Ramos (cell line): ENCODE measurements around the gene ZMIZ1.
"Not testable (repeated sequence)": the region's sequence is repeated elsewhere in the genome, so short reads cannot be mapped to it uniquely, and the experiment has no call there.

ENCODE experiments used
- in situ Hi-C: fragments of 300-500 bp; cut with MboI; formaldehyde crosslinking; loops from one replicate; pipeline ENCODE4 v1.14.3; 2022; ENCODE audit warnings: low sequenced_read_pairs; ENCODE audit not compliant: unreplicated experiment

ZMIZ1 gene

DNA sequence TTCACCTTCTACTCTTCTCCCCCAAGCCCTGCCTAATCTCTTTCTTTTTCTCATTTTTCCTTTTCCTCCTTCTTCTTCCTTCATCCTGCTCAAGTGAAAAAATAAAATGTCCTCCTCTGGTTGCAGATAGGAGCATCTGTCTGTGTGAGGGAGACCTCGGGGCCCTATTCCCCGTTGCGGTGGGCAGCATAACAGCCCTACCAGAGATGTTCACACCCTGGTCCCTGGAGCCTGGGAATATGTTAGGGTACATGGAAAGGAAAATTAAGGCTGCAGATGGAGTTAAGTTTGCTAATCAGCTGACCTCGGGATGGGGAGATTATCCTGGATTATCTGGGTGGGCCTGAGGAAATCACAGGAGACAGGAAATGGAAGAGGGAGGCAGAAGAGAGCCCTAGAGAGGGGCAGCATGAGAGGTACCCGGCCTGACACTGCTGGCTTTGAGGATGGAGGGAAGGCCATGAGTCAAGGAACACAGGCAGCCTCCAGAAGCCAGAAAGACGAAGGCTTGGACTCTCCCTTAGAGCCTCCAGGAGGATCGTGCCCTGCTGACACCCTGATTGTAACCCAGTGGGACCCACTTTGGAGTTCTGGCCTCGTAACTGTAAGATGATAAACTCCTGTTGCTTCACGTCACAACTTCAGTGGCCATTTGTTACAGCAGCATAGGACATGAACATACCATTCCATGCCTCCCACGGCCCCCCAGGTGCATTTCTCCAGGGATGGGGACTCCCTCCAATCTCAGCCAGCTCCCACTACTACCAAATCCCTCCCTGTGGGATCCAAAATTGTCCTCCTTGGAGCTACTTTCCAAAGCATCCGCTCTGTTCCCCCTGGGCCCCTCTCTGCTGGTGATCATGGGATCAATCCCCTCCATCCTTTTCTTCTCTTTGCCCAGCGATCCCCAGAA is 39.0 kb upstream of the ZMIZ1 start:
- in situ Hi-C loops = no loop called here

DNA sequence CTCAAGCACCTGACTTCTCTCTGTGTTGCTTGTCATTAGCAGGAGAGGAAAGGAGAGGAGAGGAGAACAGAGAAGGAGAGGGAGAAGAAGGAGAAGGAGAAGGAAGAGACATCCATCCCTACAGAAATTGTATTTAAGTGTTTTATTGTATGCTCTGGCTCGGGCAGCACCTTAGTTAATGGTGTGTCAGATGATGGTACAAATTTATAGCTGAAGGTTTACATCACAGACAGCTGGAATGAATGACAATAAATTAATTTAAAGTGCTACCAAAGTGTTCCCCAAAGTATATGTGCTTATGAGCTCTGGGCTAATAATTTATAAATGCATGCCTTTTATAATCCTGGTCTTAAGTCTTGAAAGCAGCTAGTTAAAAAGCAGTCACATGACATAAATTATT is 38.1 kb upstream of the ZMIZ1 start:
- in situ Hi-C loops = no loop called here

DNA sequence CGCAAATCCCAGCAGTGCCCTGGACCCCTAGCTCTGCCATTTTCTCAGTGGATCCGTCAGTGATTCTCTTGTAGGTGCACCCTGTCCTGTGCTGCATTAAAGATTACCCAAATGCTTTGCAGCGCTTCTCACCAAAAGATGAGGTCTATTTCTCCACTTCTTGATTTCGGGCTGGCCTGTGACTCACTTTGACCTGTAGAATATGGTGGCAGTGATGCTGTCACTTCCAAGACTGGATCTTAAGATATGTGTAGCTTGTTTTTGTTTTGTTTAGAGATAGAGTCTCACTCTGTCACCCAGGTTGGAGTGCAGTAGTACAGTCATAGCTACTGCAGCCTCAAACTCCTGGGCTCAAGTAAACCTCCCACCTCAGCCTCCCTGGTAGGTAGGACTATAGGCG is 37.0 kb upstream of the ZMIZ1 start:
- in situ Hi-C loops = no loop called here

DNA sequence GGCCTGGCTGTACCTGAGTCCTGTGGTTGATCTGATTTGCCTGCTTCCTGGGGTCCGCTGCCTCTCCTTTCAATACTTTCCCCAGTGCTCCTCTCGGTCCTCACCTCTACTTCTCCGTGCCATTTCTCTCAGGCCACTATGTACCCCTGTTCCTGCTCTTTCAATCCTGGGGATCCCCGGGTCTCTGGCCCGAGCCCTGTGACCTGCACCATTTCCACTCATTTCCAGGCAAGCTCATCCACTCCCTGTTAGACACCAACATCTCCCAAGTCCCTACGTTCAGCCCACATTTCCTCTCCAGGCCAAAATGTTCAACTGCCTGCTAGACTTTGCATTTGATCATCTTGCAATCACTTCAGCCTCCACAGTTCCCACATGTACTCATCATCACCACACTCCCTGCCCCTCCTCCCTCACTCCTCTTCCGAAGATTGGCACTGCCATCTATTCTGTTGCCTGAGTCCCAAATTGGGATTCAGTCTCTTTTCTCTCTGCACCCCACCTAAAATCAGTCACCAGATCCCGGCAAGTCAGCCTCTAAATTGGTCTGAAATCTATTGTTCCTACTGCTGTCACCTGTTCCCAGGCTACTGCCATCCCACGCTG is 34.4 kb upstream of the ZMIZ1 start:
- in situ Hi-C loops = no loop called here

DNA sequence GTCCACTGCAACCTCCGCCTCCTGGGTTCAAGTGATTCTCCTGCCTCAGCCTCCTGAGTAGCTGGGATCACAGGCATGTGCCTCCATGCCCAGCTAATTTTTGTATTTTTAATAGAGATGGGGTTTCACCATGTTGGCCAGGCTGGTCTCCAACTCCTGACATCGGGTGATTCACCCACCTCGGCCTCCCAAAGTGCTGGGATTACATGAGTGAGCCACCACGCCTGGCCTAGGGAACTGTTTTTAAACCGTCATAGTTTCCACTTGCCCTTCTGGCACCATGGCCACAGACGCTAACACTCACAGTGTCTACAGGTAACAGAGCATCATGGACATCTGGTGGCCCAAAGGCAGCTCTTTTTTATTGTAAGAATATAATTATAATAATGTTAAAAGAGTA is 32.4 kb upstream of the ZMIZ1 start:
- in situ Hi-C loops = not testable (repeated sequence)

DNA sequence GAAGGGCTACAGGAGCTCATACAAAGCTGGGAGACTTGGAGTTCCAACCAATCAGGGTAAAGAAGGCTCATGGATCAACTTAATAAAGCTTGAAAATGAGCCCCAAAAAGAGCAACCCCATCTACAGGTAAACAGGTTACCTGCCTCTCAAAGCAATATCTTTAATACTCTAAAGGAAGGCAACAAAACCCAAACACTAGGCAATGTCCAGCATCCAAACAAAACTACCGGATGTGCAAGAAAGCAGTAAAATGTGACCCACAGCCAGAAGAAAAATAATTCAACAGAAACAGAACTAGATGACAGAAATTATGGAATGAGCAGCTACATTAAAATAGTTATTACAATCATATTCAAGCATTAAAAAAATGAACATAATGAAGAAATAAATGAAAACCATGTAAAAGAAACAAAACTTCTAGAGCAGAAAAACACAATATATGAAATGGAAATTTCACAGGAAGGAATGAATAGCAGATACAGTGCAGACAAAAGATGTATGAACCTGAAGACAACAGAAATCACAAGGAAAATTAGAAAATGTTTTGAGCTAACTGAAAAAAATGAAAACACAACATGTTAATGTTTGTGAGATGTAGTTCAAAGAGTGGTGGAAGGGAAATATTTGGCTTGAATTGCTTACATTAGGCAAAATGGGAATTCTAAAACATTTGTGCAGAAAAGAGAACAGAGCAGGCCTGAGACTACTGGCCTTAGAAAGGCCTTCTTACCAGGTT is 30.5 kb upstream of the ZMIZ1 start:
- in situ Hi-C loops = no loop called here

DNA sequence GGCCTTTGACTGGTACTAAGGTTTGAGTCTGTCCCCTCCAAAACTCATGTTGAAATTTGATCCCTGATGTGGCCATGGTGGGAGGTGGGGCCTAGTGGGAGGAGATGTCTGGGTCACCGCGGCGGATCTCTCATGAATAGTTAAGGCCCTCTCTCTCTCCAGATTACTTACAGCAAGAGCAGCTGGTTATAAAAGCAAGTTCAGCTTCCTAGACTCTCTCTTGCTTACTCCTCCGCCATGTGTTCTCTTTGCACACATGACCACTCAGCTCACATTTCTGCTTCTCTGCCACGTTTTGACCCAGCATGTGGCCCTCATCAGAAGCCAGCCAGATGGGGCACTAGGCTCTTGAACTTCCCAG is 29.9 kb upstream of the ZMIZ1 start:
- in situ Hi-C loops = no loop called here

DNA sequence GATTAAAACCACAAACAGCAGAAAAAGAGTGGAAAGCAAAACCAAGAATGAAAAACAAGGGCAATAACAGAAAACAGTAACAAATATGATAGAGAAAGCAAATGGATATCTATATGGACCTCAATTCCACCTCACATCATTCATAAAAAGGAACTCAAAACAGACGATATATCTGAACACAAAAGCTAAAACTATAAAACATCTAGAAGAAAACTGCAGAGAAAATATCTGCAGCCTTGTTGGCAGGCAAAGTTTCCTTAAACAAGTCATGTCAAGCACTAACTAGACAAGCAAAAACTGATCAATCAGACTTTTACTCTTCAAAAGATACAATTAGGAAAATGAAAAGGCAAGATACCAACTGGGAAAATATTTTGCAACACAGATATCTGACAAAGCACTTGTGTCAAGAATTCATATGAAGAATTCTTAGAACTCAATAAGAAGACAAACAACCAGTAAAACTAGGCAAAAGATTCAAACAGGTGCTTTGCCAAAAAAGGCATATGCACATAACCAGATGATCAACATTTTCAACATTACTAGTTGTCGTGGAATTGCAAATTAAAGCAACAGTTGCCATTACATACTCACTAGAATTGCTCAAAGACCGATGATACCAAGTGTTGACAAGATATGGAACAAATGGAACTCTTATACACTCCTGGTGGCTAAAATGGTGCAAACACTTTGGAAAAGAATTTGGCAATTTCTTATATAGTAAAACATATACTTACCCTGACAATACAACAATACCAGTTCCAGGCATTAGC is 25.9 kb upstream of the ZMIZ1 start:
- in situ Hi-C loops = no loop called here

DNA sequence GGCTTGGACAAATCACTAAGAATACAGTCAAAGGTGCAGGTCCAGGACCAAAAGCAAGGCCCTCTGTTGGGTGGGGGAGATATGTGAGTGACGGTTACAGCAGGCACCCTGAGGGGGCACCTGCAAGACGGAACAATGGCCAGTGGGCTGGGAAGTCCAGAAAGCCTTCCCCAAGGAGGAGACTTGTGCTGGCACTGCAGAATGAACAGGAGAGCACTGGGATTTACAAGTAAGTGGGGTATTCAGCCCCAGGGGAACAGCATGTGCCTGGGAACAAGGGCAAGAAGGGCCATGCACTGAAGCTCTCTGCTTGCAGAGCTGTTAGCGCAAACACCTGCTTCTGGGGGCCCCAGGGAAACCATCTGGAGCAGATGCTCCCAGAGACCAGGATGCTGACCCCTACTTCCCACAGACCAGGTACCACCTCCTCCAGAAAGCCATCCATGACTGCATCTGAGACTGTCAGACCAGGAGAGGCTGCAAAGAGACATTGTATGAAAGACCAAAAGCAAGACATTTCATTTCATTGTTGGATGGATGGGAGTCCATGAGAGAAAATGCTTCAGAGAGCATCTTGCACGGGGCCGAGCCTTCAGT is 24.6 kb upstream of the ZMIZ1 start:
- in situ Hi-C loops = no loop called here

DNA sequence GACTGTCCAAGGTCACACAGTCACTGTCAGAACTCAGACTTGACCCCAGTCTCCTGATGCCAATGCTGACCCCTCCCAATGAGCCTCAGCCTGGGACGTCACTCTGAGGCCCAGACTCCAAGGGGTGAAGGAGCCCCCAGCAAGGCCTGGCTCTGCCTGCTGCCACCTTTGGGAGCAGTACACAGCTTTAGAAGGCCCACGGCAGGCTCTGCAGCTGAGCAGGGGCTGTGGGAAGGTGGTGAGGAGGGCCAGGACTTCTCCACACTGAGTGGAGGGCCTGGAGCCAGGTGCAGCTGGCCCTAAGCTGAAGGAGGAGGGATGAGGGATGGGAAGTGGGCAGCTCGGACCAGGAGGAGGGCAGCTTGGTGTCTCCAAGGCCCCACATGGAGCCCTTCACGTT is 23.9 kb upstream of the ZMIZ1 start:
- in situ Hi-C loops = no loop called here

DNA sequence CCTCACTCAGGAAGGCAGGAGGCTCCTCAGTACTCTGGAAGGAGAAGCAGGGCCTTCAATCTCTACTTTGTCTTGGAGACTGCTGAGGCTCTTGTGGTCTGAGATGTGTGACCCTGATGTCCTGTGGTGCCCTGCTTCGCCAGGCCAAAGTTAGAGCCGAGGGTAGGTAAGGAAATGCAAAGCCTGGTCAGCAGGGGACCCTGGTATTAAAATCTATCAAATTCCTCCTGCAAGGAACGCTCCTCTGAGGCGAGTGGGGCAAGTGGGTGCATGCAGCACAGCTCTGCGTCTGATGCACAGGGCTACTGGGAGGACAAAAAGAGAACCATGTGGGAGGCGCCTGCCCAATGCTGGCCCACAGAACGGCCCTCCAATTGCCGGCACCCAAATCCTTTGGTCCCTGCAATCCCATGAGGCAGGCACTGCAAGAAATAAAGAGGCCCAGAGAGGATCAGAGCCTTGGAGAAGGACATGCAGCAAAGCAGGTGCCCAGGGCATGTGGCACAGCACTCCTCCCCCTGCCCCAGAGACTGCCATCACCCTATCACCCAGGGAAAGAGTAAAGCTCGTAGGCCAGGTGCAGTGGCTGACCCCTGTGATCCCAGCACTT is 23.1 kb upstream of the ZMIZ1 start:
- in situ Hi-C loops = no loop called here

DNA sequence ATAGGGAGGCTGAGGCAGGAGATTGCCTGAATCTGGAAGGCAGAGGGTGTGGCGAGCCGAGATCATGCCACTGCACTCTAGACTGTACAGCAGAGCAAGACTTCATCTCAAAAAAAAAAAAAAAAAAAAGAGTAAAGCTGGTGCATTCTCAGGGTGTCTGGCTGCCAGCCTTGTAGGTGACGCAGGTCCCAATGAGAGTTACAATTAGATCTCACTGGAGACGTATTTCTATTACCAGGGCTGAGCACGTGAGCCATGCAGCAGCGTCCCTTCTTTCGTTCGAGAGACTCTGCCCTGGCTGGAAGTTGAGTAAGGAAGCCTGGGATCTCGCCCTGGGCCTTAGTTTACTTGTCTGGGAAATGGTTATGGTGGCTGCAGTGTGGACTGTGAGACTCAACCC is 22.4 kb upstream of the ZMIZ1 start:
- in situ Hi-C loops = no loop called here

DNA sequence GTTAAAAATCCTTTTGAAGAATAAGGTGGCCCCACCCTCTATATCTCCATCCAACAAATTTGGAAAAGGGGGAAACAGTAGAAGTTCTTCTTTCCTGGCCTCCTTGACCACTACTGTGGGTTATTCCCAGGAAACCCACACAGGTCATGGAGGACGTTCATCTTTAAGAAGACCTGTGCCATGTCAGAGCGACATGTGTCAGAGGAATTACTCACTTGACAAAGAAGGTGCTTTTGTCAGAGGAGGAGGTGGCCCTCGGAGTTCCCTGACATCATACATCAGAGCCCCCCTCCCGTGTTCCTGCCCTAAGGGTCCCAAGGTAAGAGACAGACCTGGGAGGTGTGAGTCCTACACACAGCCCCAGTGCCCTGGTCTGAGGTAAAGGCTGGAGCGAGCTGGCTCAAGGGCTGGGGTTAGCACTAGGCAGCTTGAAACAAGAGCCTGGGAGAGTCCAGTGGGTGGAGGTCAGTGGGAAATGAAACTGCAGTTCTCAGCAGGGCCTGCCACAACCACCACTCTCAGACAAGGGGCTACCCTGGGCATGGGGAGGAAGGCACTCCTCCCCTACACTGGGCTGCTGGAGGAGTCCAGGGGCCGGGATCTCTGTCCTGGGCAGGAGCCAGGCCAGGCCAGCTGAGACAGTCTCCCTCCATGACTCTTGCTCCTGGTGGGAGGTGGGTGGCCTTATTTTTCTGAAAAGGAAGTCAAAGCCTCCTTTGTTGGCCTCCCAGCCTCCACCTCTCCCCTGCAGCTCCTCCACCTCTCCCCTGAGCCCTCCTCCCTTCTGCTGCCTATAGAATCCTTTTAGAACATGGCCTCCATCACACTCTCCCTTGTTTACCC is 21.8 kb upstream of the ZMIZ1 start:
- in situ Hi-C loops = no loop called here

DNA sequence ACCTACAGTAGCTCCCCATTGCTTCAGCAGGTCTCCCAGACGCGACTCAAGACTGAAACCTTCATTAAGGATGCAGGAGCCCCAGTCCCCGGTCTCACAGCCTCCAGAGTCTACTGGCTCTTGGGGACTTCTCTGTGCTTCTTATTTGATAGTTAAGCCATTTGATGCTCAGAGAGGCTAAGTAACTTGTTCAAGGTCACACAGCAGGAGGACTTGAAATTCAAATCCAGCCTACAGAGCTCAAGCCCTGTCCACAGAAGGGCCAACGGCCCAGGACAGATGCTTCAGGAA is 21.2 kb upstream of the ZMIZ1 start:
- in situ Hi-C loops = no loop called here

DNA sequence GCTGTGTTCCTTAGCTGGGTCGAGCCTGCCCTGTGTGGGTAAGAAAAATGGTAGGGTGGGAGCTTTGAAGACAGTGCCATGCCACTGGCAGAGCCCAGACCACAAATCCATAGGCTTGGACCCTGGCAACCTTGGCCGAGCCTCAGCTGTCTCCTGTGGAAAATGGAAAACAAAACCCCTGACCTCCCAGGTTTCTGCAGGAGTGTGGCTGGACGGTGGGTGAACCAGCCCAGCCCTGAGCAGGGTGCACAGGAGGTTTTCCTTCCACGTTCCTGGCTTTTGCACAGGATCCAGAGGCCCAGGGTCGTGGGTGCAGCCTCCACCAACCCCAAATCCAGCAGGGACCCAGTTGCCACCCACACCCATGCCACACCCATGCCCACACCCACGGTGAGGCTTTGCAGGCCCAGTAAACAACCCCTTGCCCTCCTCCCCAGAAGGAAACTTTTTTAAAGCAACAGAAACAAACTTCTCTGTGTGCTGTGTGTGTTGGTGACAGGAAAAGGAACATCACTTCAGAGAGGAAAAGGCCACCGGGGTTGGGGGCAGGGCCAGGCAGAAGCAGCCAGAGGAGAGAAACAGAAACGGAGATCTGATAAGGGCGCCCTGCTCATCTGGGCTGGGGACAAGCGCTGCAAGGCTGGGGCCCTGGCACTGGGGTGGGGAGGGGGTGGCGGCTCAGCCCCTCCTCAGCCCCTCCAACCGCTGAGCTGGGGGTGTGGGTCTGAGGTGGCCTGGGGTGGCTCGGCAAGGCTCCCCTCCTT is 20.7 kb upstream of the ZMIZ1 start:
- in situ Hi-C loops = no loop called here

DNA sequence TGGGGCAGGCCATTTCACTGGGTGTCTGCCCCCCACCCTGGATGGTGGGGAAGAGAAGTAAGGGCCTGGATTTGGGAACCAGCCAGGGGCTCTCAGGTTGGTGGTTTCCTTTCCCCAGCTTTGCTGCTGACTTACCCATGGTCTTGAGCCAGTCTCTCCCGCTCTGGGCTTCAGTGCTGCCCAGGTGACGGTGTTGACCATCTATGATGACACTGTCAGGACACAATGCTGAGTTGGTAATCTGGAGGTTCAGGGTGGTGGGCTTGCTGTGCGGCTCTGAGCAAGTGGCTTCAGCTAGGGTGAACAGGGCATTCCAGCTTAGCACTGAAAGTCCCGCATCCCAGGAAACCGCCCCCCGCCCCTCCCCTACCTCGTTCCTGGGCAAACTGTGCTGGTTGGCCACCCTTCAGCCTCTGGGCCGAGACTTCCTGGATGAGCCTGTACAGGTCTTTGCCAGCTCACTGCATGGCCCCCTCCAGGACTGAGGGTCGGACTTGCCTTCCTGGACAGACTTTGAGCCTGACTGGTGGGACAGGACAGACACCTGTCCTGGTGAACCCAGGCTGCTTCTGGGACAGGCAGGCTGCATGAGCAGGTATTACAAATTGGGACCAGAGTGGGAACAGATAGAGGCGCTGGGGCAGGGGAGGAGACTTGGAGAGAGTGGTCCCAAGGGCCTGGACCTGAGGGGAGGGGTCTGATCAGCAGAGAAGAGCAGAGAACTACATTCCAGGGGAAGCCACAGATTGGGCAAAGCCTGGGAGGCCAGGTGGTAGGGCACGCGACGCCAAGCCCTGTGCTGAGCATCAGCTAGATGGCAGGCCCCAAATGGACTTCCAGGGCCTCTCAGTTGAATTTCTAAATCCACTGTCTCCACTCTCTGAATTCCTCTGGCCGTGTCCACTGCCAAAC is 19.9 kb upstream of the ZMIZ1 start:
- in situ Hi-C loops = no loop called here
